Naive thymus-derived CD8-positive, alpha-beta T cell (primary cell): ENCODE data around the gene LGALS9B. TPM values are rescaled to one million over a fixed set of nuclear protein-coding genes. Genes with fewer than 3 reads are reported as not detected.
A peak's percentile ranks its signal among the peaks of the same experiment; 100 is the strongest.
"Not testable (repeated sequence)": the region's sequence is repeated elsewhere in the genome, so short reads cannot be mapped to it uniquely, and the experiment has no call there.

Source experiments
- ATAC-seq, 2 donors: fragments of 150-1000 bp; cut with Tn5 transposase in 1 of 2; sonication (Bioruptor Pico), chemical (Tn5 transposase) in 1 of 2; 1 replicate in 1 of 2; 2 replicates in 1 of 2; pipeline ENCODE4 v1.10.0; 2021; ENCODE audit warnings: mild to moderate bottlenecking in 2 of 2, moderate library complexity in 2 of 2
- POLR2A ChIA-PET: fragments of 350-600 bp; sonication (Branson Sonifier 250); formaldehyde crosslinking; loops from one replicate; lab custom pipeline; 2021; ENCODE audit warnings: antibody characterized with exemption; lab: Charles Lee
- DNase-seq, 10 donors: peaks; one replicate each; pipeline versions ENCODE4 v3.0.0 to v3.0.0-alpha.2; 2020 to 2022
- H3K27ac Mint-ChIP-seq, 10 donors: one replicate each; pipeline ENCODE4 v1.8.0; 2020 to 2022; ENCODE audit warnings: mild to moderate bottlenecking in 10 of 10, mixed read lengths in 10 of 10, moderate library complexity in 4 of 10, inconsistent platforms in 1 of 10
- H3K27me3 Mint-ChIP-seq, 5 donors: one replicate each; pipeline ENCODE4 v1.8.0; 2021 to 2022; ENCODE audit warnings: mixed read lengths in 5 of 5
- H3K36me3 Mint-ChIP-seq, 3 donors: one replicate each; pipeline ENCODE4 v1.8.0; 2020 to 2022; ENCODE audit warnings: mixed read lengths in 3 of 3, mild to moderate bottlenecking in 2 of 3, inconsistent platforms in 1 of 3
- H3K4me1 Mint-ChIP-seq, 4 donors: one replicate each; pipeline ENCODE4 v1.8.0; 2021 to 2022; ENCODE audit warnings: mixed read lengths in 4 of 4
- H3K4me3 Mint-ChIP-seq, 10 donors: one replicate each; pipeline ENCODE4 v1.8.0; 2020 to 2022; ENCODE audit warnings: mild to moderate bottlenecking in 10 of 10, mixed read lengths in 10 of 10, moderate library complexity in 6 of 10, inconsistent platforms in 1 of 10
- H3K9me3 Mint-ChIP-seq, 9 donors: one replicate each; pipeline ENCODE4 v1.8.0; 2020 to 2022; ENCODE audit warnings: mixed read lengths in 9 of 9, mild to moderate bottlenecking in 3 of 9, inconsistent platforms in 1 of 9, moderate library complexity in 1 of 9
- polyA plus RNA-seq, 3 donors: library from polyadenylated mRNA; unstranded; fragments of 300-500 nt; fragmentation: Illumina TruSeq; gene quantifications; one replicate each; pipeline ENCODE4 v1.2.3, GENCODE V29; 2021
- total RNA-seq, 8 experiments: library from RNA in 2 of 8; stranded (reverse) in 2 of 8; gene quantifications; one replicate each; pipeline ENCODE4 v1.2.3 and lab custom pipeline; 2021 to 2026

Gene LGALS9B
- total and polyA plus RNA-seq, 5 experiments from 2014 or later, result not detected

DNA sequence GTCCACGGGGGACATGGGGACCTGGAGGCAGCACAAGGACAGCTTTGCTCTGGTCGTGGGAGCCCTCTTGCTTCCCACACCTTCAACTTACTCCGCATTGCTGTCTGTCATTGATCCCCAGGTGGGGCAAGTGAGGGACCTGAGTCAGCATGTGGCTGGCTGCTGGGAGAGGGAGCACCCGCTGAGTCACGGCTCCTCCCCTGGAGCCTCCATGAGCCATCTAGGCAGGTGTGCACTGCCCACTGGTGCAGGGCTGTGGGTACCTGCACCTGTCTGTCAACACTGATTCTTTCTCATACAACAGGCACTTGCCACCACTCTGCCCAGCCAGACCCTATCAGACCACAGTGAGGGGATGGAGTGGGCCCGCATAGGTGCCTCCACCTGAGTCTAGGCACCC, 24.8 kb upstream of the LGALS9B start:
- H3K4me3 Mint-ChIP-seq, POLR2A ChIA-PET, DNase-seq, ATAC-seq, H3K36me3 Mint-ChIP-seq, H3K9me3 Mint-ChIP-seq, H3K27ac Mint-ChIP-seq, H3K4me1 Mint-ChIP-seq, H3K27me3 Mint-ChIP-seq: not testable (repeated sequence)

- H3K36me3 Mint-ChIP-seq, DNase-seq, H3K27ac Mint-ChIP-seq, H3K4me3 Mint-ChIP-seq, POLR2A ChIA-PET, ATAC-seq, H3K9me3 Mint-ChIP-seq, H3K4me1 Mint-ChIP-seq, H3K27me3 Mint-ChIP-seq: not testable (repeated sequence)
Observed at GRCh38 chr17:20484930-20485329, 17.6 kb upstream of the LGALS9B start.

DNA sequence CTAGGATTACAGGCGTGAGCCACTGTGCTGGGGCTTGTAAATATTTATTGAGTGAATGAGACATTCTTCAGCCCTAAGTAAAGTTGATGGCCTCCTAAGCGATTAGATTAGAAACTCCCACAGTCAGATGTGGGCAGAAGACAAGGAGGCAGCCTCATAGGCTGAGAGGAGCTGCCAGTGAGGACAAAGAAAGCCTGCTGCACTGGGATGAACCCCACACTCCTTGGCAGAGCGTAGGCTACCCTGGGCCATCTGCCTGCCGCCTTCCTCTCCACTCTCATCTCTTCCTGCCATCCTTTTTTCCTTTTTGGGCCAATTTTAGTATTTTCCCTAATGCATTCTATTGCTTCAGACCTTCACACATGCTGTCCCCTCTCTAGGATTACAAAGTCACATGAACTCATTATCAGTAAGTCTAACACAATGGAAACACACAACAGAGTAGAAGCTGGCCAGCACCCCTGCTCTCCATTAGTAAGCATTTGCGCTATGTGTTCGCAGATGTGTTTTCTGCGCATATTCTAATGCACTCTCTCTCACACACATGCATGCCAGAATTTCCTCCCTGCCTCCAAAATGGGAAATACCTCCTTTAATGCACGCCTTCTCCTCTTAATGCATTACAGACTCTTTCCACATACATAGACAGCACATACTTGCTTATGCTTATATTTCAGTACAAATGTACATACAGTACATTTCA, 12.7 kb upstream of the LGALS9B start:
- not testable (repeated sequence) for ATAC-seq

GRCh38 chr17:20477398-20478071, 10.2 kb upstream of the LGALS9B start:
- H3K4me3 Mint-ChIP-seq, POLR2A ChIA-PET, H3K36me3 Mint-ChIP-seq, DNase-seq, H3K9me3 Mint-ChIP-seq, H3K27ac Mint-ChIP-seq, H3K4me1 Mint-ChIP-seq, H3K27me3 Mint-ChIP-seq, ATAC-seq: not testable (repeated sequence)

More for the DNA sequence above, 12.7 kb upstream of the LGALS9B start:
- DNase-seq, H3K9me3 Mint-ChIP-seq, H3K4me1 Mint-ChIP-seq, H3K36me3 Mint-ChIP-seq, H3K27me3 Mint-ChIP-seq, H3K27ac Mint-ChIP-seq, H3K4me3 Mint-ChIP-seq, POLR2A ChIA-PET: not testable (repeated sequence)

GRCh38 chr17:20475137-20475831, 7.9 kb upstream of the LGALS9B start:
- H3K27ac Mint-ChIP-seq, H3K27me3 Mint-ChIP-seq, H3K9me3 Mint-ChIP-seq, H3K4me1 Mint-ChIP-seq, POLR2A ChIA-PET, H3K36me3 Mint-ChIP-seq, DNase-seq, H3K4me3 Mint-ChIP-seq, ATAC-seq: not testable (repeated sequence)

- H3K4me1 Mint-ChIP-seq, ATAC-seq, H3K27me3 Mint-ChIP-seq, H3K27ac Mint-ChIP-seq, H3K36me3 Mint-ChIP-seq, H3K4me3 Mint-ChIP-seq, H3K9me3 Mint-ChIP-seq, DNase-seq, POLR2A ChIA-PET: not testable (repeated sequence)
Observed at GRCh38 chr17:20474081-20474480, 6.7 kb upstream of the LGALS9B start.

DNA sequence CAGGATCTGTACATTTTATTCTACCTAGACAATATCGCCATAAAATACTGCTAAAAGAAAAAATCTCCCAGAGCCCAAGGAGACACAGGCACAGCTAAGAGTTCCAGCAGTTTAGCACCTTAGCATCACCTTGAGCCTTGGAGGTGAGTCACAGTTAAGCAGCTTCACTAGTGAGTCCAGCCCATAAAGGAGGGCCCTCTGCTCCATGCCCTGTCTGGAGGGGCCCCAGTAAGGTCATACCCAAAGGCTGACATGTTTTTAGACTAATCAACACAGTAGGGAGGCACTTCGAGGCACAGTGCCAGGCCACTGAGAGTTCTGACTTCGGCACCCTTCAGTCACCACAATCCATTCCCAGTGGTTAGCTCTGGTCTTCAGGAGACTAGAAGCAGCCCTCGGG, 2.6 kb upstream of the LGALS9B start:
- H3K4me1 Mint-ChIP-seq, POLR2A ChIA-PET, H3K4me3 Mint-ChIP-seq, H3K27me3 Mint-ChIP-seq, H3K9me3 Mint-ChIP-seq, ATAC-seq, DNase-seq, H3K27ac Mint-ChIP-seq, H3K36me3 Mint-ChIP-seq: not testable (repeated sequence)

- ATAC-seq, H3K27me3 Mint-ChIP-seq, POLR2A ChIA-PET, DNase-seq, H3K4me1 Mint-ChIP-seq, H3K9me3 Mint-ChIP-seq, H3K36me3 Mint-ChIP-seq, H3K4me3 Mint-ChIP-seq, H3K27ac Mint-ChIP-seq: not testable (repeated sequence)
Observed at GRCh38 chr17:20469107-20469506, 1.8 kb upstream of the LGALS9B start.

DNA sequence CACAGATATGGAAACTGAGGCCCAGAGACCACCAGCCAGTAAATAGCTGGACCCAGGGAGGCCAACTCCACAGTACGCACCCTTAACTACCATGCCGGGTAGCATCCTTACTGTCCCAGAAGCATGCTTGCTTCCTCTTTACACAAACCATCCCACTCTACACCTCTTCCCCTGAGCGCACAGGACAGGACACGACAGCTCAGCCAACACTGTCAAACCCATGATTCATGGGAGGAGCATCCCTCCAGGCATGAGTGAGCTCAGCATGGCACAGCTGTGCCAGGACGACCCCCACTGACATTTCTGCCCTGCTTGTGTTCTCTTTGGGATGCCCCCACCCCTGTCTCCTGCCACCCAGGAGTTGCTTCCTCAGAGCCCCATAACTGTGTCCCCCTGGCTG, 340 bp downstream of the LGALS9B start:
- DNase-seq, H3K9me3 Mint-ChIP-seq, H3K27me3 Mint-ChIP-seq, H3K36me3 Mint-ChIP-seq, ATAC-seq, POLR2A ChIA-PET, H3K4me1 Mint-ChIP-seq: not testable (repeated sequence)
- Mint-ChIP-seq H3K4me3 (peak overlapping the region in 7 of 10 donors; percentile 13 to 67 (median 43)), H3K27ac (peak overlapping the region in 3 of 10 donors; percentile 7 to 77 (median 74))

- ATAC-seq, POLR2A ChIA-PET: not testable (repeated sequence)
- peak overlapping the region in 1 of 10 donors; percentile 74 for H3K27ac Mint-ChIP-seq
Observed at GRCh38 chr17:20466553-20466952, 786 bp downstream of the LGALS9B start.

GRCh38 chr17:20465535-20465934, 1.8 kb downstream of the LGALS9B start:
- ATAC-seq, H3K9me3 Mint-ChIP-seq, H3K4me1 Mint-ChIP-seq, POLR2A ChIA-PET, DNase-seq, H3K36me3 Mint-ChIP-seq, H3K4me3 Mint-ChIP-seq, H3K27ac Mint-ChIP-seq, H3K27me3 Mint-ChIP-seq: not testable (repeated sequence)

More at GRCh38 chr17:20466553-20466952, 786 bp downstream of the LGALS9B start:
- H3K4me1 Mint-ChIP-seq, H3K4me3 Mint-ChIP-seq, H3K27me3 Mint-ChIP-seq, H3K9me3 Mint-ChIP-seq, H3K36me3 Mint-ChIP-seq, DNase-seq: not testable (repeated sequence)

DNA sequence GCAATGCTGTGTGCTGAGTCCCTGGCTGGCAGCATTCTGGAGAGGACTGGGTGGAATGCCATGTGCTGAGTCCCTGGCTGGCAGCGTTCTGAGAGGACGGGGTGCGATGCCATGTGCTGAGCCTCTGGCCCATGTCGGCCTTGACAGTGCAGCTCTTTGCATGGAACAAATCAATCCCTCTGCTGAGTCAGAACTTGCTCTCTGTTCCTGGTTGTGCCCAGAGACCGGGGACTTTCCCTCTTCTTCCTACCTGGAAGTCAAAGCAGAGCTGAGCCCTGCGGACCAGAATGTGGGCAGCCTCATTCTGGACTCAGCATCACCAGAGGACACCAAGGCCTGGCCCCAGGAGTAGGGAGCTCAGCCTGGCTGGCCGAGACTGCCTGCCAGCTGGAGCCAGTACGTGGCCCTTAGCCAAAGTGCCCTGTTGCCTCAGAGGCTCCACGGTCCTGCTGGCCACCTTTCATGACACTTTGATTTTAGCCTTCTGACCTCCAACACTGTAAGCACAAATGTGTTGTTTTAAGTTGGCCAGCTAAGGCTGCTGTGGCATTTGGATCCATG, 2.4 kb downstream of the LGALS9B start:
- POLR2A ChIA-PET, H3K4me3 Mint-ChIP-seq, H3K9me3 Mint-ChIP-seq, H3K27me3 Mint-ChIP-seq, H3K4me1 Mint-ChIP-seq, ATAC-seq, DNase-seq, H3K36me3 Mint-ChIP-seq, H3K27ac Mint-ChIP-seq: not testable (repeated sequence)

DNA sequence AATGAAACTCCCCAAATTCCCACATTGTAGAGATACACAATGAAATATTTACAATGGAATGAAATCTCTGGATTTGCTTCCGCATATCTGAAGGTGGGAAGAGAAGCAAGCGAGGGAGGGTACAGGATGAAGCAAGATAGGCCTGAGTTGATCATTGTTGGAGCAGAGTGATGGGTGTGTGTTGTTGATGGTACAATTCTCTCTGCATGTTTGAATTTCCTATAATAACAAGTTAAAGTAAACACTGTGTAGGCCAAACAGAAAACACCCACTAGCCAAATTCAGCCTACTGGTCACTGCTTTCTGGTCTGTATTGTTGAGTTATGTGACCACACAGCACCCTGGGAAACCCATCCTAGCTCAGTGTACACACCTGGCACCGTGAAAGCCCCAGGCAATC, 5.2 kb downstream of the LGALS9B start:
- H3K9me3 Mint-ChIP-seq, H3K4me3 Mint-ChIP-seq, H3K27ac Mint-ChIP-seq, ATAC-seq, H3K4me1 Mint-ChIP-seq, POLR2A ChIA-PET, H3K27me3 Mint-ChIP-seq, H3K36me3 Mint-ChIP-seq, DNase-seq: not testable (repeated sequence)
